ENCODE data around the gene RBMS3. TPM values are rescaled to one million over a fixed set of nuclear protein-coding genes. Genes with fewer than 3 reads are reported as not detected.

Gene RBMS3
- total RNA-seq, 1 experiment from 2014 or later: 5.9 TPM

GRCh38 chr3:29307295-29307694, 26.4 kb downstream of the RBMS3 start:
- Histone ChIP-seq H3K4me1 (ENCODE audit: insufficient read depth, low read length, poor library complexity, severe bottlenecking) (no peaks in the 10 kb centered on the region), H3K36me3 (ENCODE audit: insufficient read depth, low read length, poor library complexity, severe bottlenecking) (no peaks in the 10 kb centered on the region), H3K9me3 (ENCODE audit: low read depth, low read length, poor library complexity, severe bottlenecking) (no peaks in the 10 kb centered on the region), H3K4me3 (ENCODE audit: low read depth, low read length, poor library complexity, severe bottlenecking) (no peak overlapping the region), H3K27ac (ENCODE audit: low read depth, low read length, poor library complexity, severe bottlenecking) (no peak overlapping the region), H3K27me3 (replicated peaks; ENCODE audit: insufficient read depth, low read depth, low read length, poor library complexity) (no peaks in the 10 kb centered on the region)
- no peak for DNase-seq (ENCODE audit: low spot score)
- TF ChIP-seq CTCF (conservative IDR thresholded peaks at IDR 0.05; ENCODE audit: low read depth, low read length) (no peak), EZH2 (IDR thresholded peaks at IDR 0.05; ENCODE audit: borderline replicate concordance, low read depth, low read length, poor library complexity, severe bottlenecking) (no peak)
- no TSS peak for BruUV-seq (replicated peaks)
- ChIA-PET CTCF (no interaction called here), POLR2A (ENCODE audit: low non-redundant PET) (no interaction called here)
- intact Hi-C loops (cut with micrococcal nuclease; ENCODE audit: unreplicated experiment): no loop called here

GRCh38 chr3:29310865-29311264, 30.0 kb downstream of the RBMS3 start:
- Histone ChIP-seq H3K9me3 (ENCODE audit: low read depth, low read length, poor library complexity, severe bottlenecking) (no peaks in the 10 kb centered on the region), H3K4me3 (ENCODE audit: low read depth, low read length, poor library complexity, severe bottlenecking) (no peak overlapping the region), H3K4me1 (ENCODE audit: insufficient read depth, low read length, poor library complexity, severe bottlenecking) (no peaks in the 10 kb centered on the region), H3K27me3 (replicated peaks; ENCODE audit: insufficient read depth, low read depth, low read length, poor library complexity) (no peaks in the 10 kb centered on the region), H3K27ac (ENCODE audit: low read depth, low read length, poor library complexity, severe bottlenecking) (no peak overlapping the region), H3K36me3 (ENCODE audit: insufficient read depth, low read length, poor library complexity, severe bottlenecking) (no peaks in the 10 kb centered on the region)
- POLR2A ChIA-PET (ENCODE audit: low non-redundant PET): no interaction called here
- CTCF ChIA-PET: no interaction called here
- TF ChIP-seq CTCF (conservative IDR thresholded peaks at IDR 0.05; ENCODE audit: low read depth, low read length) (no peak), EZH2 (IDR thresholded peaks at IDR 0.05; ENCODE audit: borderline replicate concordance, low read depth, low read length, poor library complexity, severe bottlenecking) (no peak)
- intact Hi-C loops (cut with micrococcal nuclease; ENCODE audit: unreplicated experiment): no loop called here
- no TSS peak for BruUV-seq (replicated peaks)
- DNase-seq (ENCODE audit: low spot score): no peak

GRCh38 chr3:29311795-29312194, 30.9 kb downstream of the RBMS3 start:
- no peak overlapping the region for H3K27ac ChIP-seq (ENCODE audit: low read depth, low read length, poor library complexity, severe bottlenecking)
- no peak for TF ChIP-seq CTCF (conservative IDR thresholded peaks at IDR 0.05; ENCODE audit: low read depth, low read length)
- no peak for TF ChIP-seq EZH2 (IDR thresholded peaks at IDR 0.05; ENCODE audit: borderline replicate concordance, low read depth, low read length, poor library complexity, severe bottlenecking)
- ChIA-PET POLR2A (ENCODE audit: low non-redundant PET) (no interaction called here), CTCF (no interaction called here)
- no peaks in the 10 kb centered on the region for H3K36me3 ChIP-seq (ENCODE audit: insufficient read depth, low read length, poor library complexity, severe bottlenecking)
- no peaks in the 10 kb centered on the region for H3K9me3 ChIP-seq (ENCODE audit: low read depth, low read length, poor library complexity, severe bottlenecking)
- H3K27me3 ChIP-seq (replicated peaks; ENCODE audit: insufficient read depth, low read depth, low read length, poor library complexity): no peaks in the 10 kb centered on the region
- DNase-seq (ENCODE audit: low spot score): no peak
- intact Hi-C loops (cut with micrococcal nuclease; ENCODE audit: unreplicated experiment): no loop called here
- H3K4me1 ChIP-seq (ENCODE audit: insufficient read depth, low read length, poor library complexity, severe bottlenecking): no peaks in the 10 kb centered on the region
- BruUV-seq (replicated peaks): no TSS peak
- no peak overlapping the region for H3K4me3 ChIP-seq (ENCODE audit: low read depth, low read length, poor library complexity, severe bottlenecking)

All from A673 (cell line).